Spleen (tissue), 7 donors: ENCODE measurements around the gene PANK4.

Source experiments
- CTCF ChIP-seq, 11 experiments: fragments of 200-600 bp in 7 of 11; fragments of 450-650 bp in 4 of 11; sonication (generic) in 4 of 11; IDR thresholded peaks in 8 of 11; conservative IDR thresholded peaks in 3 of 11; 1 replicate in 7 of 11; 2 replicates in 4 of 11; pipeline versions ENCODE4 v1.4.0 to v1.8.0; 2016 to 2021; ENCODE audit warnings: antibody characterized with exemption in 11 of 11, inconsistent platforms in 4 of 11, mild to moderate bottlenecking in 1 of 11
- POLR2AphosphoS5 ChIP-seq, 3 donors: sonication (generic); formaldehyde crosslinking; IDR thresholded peaks; one replicate each; pipeline ENCODE4 v1.5.1; 2017; ENCODE audit warnings: antibody characterized with exemption in 3 of 3
- donor health status: DM: no; HTN: no; CAD: no; lungs with moderate emphysema.
- donor health status: DM: no; HTN: no; CAD: no.
- donor health status: DM: no; HTN: no; CAD: no.

GRCh38 chr1:2528966-2529783 lies 2.8 kb upstream of the PANK4 start:
- peak in 4 of 11 experiments; percentile 4 to 18 (median 14) for TF ChIP-seq CTCF (IDR thresholded peaks at IDR 0.05 in 8 of 11, conservative IDR thresholded peaks at IDR 0.05 in 3 of 11)
- peak in 2 of 3 donors; percentile 34 for TF ChIP-seq POLR2AphosphoS5 (IDR thresholded peaks at IDR 0.05)
